Naive thymus-derived CD8-positive, alpha-beta T cell (primary cell): ENCODE data around the gene MSH5. TPM values are rescaled to one million over a fixed set of nuclear protein-coding genes. Genes with fewer than 3 reads are reported as not detected.

ENCODE experiments used
- ATAC-seq, 2 donors: fragments of 150-1000 bp; cut with Tn5 transposase in 1 of 2; sonication (Bioruptor Pico), chemical (Tn5 transposase) in 1 of 2; 1 replicate in 1 of 2; 2 replicates in 1 of 2; pipeline ENCODE4 v1.10.0; 2021; ENCODE audit warnings: mild to moderate bottlenecking in 2 of 2, moderate library complexity in 2 of 2
- POLR2A ChIA-PET: fragments of 350-600 bp; sonication (Branson Sonifier 250); formaldehyde crosslinking; loops from one replicate; lab custom pipeline; 2021; ENCODE audit warnings: antibody characterized with exemption; lab: Charles Lee
- DNase-seq, 10 donors: peaks; one replicate each; pipeline versions ENCODE4 v3.0.0 to v3.0.0-alpha.2; 2020 to 2022
- H3K27ac Mint-ChIP-seq, 10 donors: one replicate each; pipeline ENCODE4 v1.8.0; 2020 to 2022; ENCODE audit warnings: mild to moderate bottlenecking in 10 of 10, mixed read lengths in 10 of 10, moderate library complexity in 4 of 10, inconsistent platforms in 1 of 10
- H3K27me3 Mint-ChIP-seq, 5 donors: one replicate each; pipeline ENCODE4 v1.8.0; 2021 to 2022; ENCODE audit warnings: mixed read lengths in 5 of 5
- H3K36me3 Mint-ChIP-seq, 3 donors: one replicate each; pipeline ENCODE4 v1.8.0; 2020 to 2022; ENCODE audit warnings: mixed read lengths in 3 of 3, mild to moderate bottlenecking in 2 of 3, inconsistent platforms in 1 of 3
- H3K4me1 Mint-ChIP-seq, 4 donors: one replicate each; pipeline ENCODE4 v1.8.0; 2021 to 2022; ENCODE audit warnings: mixed read lengths in 4 of 4
- H3K4me3 Mint-ChIP-seq, 10 donors: one replicate each; pipeline ENCODE4 v1.8.0; 2020 to 2022; ENCODE audit warnings: mild to moderate bottlenecking in 10 of 10, mixed read lengths in 10 of 10, moderate library complexity in 6 of 10, inconsistent platforms in 1 of 10
- H3K9me3 Mint-ChIP-seq, 9 donors: one replicate each; pipeline ENCODE4 v1.8.0; 2020 to 2022; ENCODE audit warnings: mixed read lengths in 9 of 9, mild to moderate bottlenecking in 3 of 9, inconsistent platforms in 1 of 9, moderate library complexity in 1 of 9
- polyA plus RNA-seq, 3 donors: library from polyadenylated mRNA; unstranded; fragments of 300-500 nt; fragmentation: Illumina TruSeq; gene quantifications; one replicate each; pipeline ENCODE4 v1.2.3, GENCODE V29; 2021
- total RNA-seq, 8 experiments: library from RNA in 2 of 8; stranded (reverse) in 2 of 8; gene quantifications; one replicate each; pipeline ENCODE4 v1.2.3 and lab custom pipeline; 2021 to 2026

Gene MSH5
- total and polyA plus RNA-seq, 5 experiments from 2014 or later = 0.61 to 8.3 (median 1.1) TPM

DNA sequence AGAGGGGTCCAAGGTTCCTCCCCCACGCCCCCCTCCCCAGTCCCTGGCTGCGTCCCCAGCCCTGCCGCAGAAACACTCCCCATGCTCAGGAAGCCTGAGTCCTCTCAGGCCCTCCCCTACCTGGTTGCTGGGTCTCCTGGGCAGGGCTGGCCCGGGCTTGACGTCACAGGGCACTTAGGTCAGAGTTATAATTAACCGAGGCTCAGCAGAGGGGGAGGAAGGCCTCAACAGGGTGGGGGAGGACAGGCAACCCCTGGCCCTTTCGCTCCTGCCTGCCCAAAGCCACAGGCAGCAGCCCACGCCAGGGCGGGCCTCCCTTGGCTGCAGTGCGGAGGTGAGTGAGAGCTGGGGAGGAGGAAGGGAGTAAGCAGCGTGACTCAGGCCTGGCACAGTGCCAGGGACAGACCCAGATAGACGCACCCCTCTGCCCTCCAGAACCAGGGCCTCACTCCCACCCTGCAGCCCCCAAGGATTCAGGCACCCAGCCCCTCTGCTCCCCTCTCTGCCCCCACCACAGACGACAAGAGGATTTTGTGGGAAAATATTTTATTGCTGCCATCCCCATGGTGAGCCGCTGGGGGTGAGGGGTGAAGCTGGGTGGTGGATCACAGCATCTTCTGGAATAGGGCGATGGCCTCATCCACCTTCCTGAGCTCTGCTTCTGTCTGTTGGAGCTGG is 37.3 kb downstream of the MSH5 start, which contains the start of gene VWA7:
TSS of gene VWA7 (minus strand) at position 340 of the 678 bp plus-strand sequence. CDS start 549 bp downstream, outside the sequence.
- DNase-seq (peak in 8 of 10 donors; percentile 24 to 76 (median 32)), ATAC-seq (peak; percentile 65)
- no peaks in the 10 kb centered on the region for H3K9me3 Mint-ChIP-seq
- H3K27ac Mint-ChIP-seq = peak within 1 kb of the TSS in 5 of 10 donors; percentile 35 to 89 (median 55)
- H3K36me3 Mint-ChIP-seq = peaks cover 0 to 29% (median 10%) of the 10 kb centered on the region in 3 donors
- H3K4me3 Mint-ChIP-seq = peak within 1 kb of the TSS in 8 of 10 donors; percentile 12 to 62 (median 46)
- POLR2A ChIA-PET = interaction anchor here (0.9 kb wide), 1 partner anchor 50 kb away, joined by 3 read pairs; the partner anchor contains the start of gene HSPA1B
- H3K4me1 Mint-ChIP-seq = peaks cover 9 to 37% (median 35%) of the 10 kb centered on the region in 4 donors
- H3K27me3 Mint-ChIP-seq = peaks cover 0 to 13% (median 0%) of the 10 kb centered on the region in 5 donors

DNA sequence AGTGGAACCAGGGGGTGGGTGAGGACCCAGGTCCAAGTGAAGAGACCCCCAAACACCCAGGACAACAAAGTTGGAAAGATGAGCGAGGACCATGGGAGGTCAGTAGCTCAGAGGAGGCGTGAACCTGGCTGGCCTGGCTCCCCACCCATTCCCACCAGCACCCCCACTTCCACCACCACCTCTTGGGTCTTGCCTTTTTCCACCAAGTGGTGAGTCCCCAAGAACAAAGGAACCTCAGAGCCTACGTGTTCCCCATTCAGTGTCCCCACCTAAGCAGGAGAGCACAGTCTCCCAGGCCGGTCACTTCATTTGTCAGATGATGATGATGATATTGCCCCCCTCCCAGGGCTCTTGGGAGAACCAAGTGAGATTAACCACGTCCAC is 37.9 kb downstream of the MSH5 start:
- H3K27ac Mint-ChIP-seq = peak overlapping the region in 2 of 10 donors; percentile 20 to 43
- H3K4me3 Mint-ChIP-seq = peak overlapping the region in 1 of 10 donors; percentile 55
- H3K4me1 Mint-ChIP-seq = peaks cover 9 to 35% (median 30%) of the 10 kb centered on the region in 4 donors
- no peaks in the 10 kb centered on the region for H3K9me3 Mint-ChIP-seq
- ATAC-seq = no peak
- no peak for DNase-seq
- H3K27me3 Mint-ChIP-seq = peaks cover 0 to 13% (median 0%) of the 10 kb centered on the region in 5 donors
- POLR2A ChIA-PET = no interaction called here
- H3K36me3 Mint-ChIP-seq = peaks cover 0 to 33% (median 13%) of the 10 kb centered on the region in 3 donors

DNA sequence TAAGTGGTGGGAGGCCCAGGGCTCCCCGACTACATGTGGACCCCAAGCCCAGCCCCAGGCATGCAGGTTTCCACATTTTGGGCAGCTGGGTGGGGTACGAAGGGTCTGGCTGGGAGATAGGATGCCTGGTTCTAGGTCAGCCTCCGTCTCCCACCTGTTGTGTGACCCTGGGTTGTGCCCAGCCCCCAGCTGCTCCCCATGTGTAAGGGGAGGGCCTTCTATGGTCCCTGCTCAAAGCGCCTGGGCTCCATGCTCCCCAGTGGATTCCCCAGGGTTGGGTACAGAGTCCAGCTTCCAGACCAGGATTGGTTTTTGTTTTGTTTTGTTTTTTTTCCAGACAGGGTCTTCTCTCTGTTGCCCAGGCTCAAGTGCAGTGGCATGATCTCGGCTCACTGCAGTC is 38.4 kb downstream of the MSH5 start:
- DNase-seq (no peak), ATAC-seq (no peak)
- no peak overlapping the region for H3K4me3 Mint-ChIP-seq
- peaks cover 9 to 29% (median 25%) of the 10 kb centered on the region in 4 donors for H3K4me1 Mint-ChIP-seq
- H3K36me3 Mint-ChIP-seq = peaks cover 0 to 38% (median 16%) of the 10 kb centered on the region in 3 donors
- POLR2A ChIA-PET = no interaction called here
- no peak overlapping the region for H3K27ac Mint-ChIP-seq
- H3K27me3 Mint-ChIP-seq = peaks cover 0 to 13% (median 0%) of the 10 kb centered on the region in 5 donors
- H3K9me3 Mint-ChIP-seq = no peaks in the 10 kb centered on the region

DNA sequence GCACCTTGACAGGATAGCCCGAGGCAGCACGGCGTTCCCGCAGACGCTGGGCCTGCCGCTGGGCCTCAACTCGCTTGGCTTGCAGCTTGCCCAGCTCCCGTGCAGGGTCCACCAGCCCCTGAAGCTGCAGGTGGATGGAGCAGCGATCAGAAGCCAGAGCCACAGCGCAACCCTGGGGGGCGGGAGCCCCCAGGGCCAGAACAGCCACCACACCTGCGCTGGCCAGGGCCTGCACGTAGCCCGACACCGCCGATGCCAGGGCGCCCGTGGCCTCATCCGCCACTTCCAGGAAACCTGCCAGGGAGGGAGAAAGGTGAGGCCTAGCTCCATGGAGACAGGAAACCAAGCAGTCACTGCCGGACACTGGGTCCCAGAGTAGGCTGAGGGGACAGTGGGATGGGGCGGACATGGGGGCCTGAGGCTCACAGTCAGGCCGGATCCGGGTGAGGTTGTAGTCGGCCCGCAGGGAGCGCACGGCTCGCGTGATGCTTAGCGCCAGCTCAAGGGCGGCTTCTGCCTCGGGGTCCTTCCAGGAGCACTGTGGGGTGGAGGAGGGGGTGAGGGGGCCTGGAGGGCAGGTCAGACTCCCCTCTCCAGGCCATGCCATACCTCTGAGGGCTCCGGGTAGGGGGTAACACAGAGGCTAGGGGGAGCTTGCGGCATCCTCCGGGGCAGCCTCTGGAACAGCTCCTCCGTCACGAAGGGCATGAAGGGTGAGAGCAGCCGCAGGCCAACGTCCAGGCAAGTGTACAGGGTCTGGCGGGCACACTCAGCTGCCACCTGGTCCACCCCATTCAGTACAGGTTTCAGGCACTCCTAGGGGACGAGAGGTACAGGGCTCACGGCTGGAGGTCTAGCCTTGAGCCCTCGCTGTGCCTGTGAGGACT is 39.4 kb downstream of the MSH5 start:
- Mint-ChIP-seq H3K27ac (no peak overlapping the region), H3K4me1 (peaks cover 9 to 27% (median 24%) of the 10 kb centered on the region in 4 donors), H3K4me3 (no peak overlapping the region), H3K9me3 (no peaks in the 10 kb centered on the region), H3K27me3 (peaks cover 0 to 13% (median 0%) of the 10 kb centered on the region in 5 donors), H3K36me3 (peaks cover 0 to 42% (median 16%) of the 10 kb centered on the region in 3 donors)
- POLR2A ChIA-PET = no interaction called here
- DNase-seq (no peak), ATAC-seq (no peak)

DNA sequence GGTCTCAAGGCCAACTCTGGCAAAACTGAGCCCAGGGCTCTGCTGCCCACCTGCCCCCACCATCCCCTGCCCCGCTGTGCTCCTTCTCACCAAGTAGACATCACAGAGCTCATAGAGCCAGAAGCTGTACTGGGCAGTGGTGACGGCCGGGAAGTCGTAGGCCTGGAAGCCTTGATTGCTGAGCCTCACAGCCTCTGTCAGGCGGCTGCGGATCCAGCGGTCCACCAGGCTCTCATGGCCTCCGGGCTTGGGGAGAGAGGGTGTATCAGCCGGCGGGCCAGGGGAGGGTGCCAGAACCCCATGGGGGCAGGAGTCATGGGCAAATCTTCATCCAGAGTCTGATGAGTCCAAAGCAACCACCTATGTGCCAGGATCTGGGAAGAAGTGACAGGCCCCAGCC is 40.1 kb downstream of the MSH5 start:
- ATAC-seq (no peak), DNase-seq (no peak)
- Mint-ChIP-seq H3K4me3 (no peak overlapping the region), H3K9me3 (no peaks in the 10 kb centered on the region), H3K27ac (no peak overlapping the region), H3K27me3 (peaks cover 0 to 13% (median 0%) of the 10 kb centered on the region in 5 donors), H3K4me1 (peaks cover 9 to 27% (median 23%) of the 10 kb centered on the region in 4 donors), H3K36me3 (peaks cover 0 to 49% (median 21%) of the 10 kb centered on the region in 3 donors)
- POLR2A ChIA-PET = no interaction called here

DNA sequence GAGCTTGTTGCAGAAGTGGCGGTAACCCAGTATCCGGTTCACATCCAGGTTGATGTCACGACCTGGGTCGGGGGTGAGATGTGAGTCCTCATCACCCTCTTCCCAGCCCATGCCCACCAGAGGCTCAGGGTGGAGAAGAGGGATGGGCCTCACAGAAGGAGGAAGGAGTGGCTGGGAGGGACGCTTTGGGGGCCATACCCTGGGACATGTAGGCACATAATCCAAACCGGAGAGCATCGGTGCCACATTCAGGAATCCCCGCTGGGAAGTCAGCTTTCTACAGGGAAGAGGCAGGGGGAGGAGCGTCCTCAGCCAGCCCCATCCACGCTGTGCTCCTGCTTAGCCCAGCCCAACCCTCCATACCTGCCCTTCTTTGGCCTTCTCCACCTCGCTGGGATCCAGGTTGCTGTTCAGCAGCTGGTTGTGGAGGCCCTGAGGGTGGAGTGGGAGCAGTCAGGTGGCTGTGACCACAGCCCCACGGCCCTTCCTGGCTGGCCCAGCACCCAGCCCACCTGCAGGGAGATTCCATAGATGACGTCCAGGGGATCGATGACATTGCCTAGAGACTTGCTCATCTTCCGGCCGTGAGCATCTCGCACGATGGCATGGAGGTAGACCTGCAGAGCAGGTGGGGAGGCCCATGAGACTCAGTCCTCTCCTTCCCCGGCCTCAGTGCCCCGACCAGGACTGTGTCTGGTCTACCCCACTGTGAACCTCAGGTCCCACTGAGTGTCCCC is 40.9 kb downstream of the MSH5 start:
- H3K27ac Mint-ChIP-seq = no peak overlapping the region
- H3K4me1 Mint-ChIP-seq = peaks cover 6 to 22% (median 19%) of the 10 kb centered on the region in 4 donors
- H3K4me3 Mint-ChIP-seq = no peak overlapping the region
- no peaks in the 10 kb centered on the region for H3K9me3 Mint-ChIP-seq
- POLR2A ChIA-PET = interaction anchor here (0.7 kb wide), 1 partner anchor 9 kb away, joined by 4 read pairs; no protein-coding TSS in a partner anchor
- peaks cover 0 to 49% (median 21%) of the 10 kb centered on the region in 3 donors for H3K36me3 Mint-ChIP-seq
- H3K27me3 Mint-ChIP-seq = peaks cover 0 to 8% (median 0%) of the 10 kb centered on the region in 5 donors
- ATAC-seq (no peak), DNase-seq (no peak)

DNA sequence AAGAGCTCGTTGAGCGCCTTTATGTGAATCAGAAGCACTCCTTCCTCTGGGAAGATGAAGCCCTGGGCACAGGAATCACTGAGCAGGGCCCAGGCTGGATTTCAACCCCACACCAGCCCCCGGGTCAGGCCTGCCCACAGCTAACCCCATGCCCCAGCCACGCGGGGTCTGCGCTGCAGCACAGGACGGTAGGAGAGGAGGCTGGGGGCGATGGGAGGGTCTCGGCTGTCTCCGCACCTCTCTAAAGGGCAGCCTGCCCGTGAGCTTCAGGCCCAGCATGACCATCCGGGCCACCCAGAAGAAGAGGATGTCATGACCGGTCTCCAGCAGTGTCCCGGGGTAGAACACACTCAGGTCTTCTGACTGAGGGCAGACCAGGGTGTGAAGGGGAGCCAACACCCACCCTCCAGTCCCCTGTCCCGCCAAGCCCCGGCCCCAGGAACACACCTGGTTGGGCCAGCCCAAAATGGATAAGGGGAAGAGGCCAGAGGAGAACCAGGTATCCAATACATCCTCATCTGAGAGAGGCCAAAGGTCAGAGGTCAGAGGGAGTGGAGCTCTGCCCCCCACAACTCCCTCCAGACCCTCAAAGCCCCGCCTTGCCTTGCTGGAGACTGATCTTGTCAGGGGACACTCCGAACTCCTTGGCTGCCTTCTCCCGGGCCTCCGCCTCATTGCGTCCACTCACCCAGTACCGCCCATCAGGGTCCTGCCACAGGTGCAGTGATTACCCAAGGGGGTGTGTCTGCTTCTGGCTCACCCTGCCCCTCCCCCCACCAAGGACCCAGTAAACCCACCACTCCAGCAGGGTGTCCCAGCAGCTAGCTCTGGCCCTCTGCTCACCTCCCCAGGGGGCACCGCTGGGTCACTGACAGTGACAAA is 41.7 kb downstream of the MSH5 start:
- peak overlapping the region in 1 of 10 donors; percentile 14 for H3K27ac Mint-ChIP-seq
- H3K36me3 Mint-ChIP-seq = peaks cover 0 to 51% (median 21%) of the 10 kb centered on the region in 3 donors
- DNase-seq (no peak), ATAC-seq (no peak)
- POLR2A ChIA-PET = interaction anchor here (0.6 to 0.7 kb wide), 2 partner anchors 10 to 12 kb away, joined by 4 read pairs; no protein-coding TSS in a partner anchor
- peaks cover 4 to 16% (median 15%) of the 10 kb centered on the region in 4 donors for H3K4me1 Mint-ChIP-seq
- H3K9me3 Mint-ChIP-seq = no peaks in the 10 kb centered on the region
- H3K27me3 Mint-ChIP-seq = peaks cover 0 to under 1% (median 0%) of the 10 kb centered on the region in 5 donors
- H3K4me3 Mint-ChIP-seq = no peak overlapping the region

DNA sequence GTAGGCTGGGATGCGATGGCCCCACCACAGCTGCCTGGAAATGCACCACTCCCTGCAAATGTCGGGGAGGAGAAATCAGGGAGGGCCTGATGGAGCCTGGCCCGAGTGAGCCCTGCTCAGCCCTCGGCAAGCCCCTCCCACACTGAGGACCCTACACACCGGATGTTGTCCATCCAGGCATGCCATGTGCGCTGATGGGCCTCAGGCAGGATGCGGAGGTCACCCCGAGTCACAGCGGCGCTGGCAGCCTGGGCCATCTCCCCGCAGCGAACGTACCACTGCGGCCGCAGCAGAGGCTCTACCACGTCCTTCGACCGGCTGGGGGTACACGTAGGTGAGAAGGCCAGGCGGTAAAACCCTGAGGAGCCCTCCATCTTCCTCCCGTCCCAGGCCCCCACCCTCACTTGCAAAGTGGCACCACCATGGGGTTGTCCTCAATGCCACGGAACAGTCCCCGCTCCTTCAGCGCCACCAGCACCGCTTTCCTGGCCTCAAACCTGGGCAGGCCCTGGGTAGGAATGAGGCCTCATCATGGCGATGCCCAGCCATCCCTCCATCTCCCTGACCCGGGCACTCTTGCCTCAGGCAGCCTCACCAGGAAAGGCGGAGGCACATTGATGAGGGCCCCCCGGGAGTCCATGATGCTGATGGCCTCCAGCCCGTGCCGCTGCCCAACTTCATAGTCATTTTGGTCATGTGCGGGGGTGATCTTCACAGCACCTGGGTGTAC is 42.5 kb downstream of the MSH5 start:
- DNase-seq (no peak), ATAC-seq (no peak)
- H3K27ac Mint-ChIP-seq = no peak overlapping the region
- H3K4me3 Mint-ChIP-seq = no peak overlapping the region
- H3K9me3 Mint-ChIP-seq = no peaks in the 10 kb centered on the region
- peaks cover 3 to 8% (median 7%) of the 10 kb centered on the region in 4 donors for H3K4me1 Mint-ChIP-seq
- no peaks in the 10 kb centered on the region for H3K27me3 Mint-ChIP-seq
- POLR2A ChIA-PET = interaction anchor here (0.6 kb wide), 1 partner anchor 11 kb away, joined by 4 read pairs; no protein-coding TSS in a partner anchor
- peaks cover 0 to 55% (median 21%) of the 10 kb centered on the region in 3 donors for H3K36me3 Mint-ChIP-seq

DNA sequence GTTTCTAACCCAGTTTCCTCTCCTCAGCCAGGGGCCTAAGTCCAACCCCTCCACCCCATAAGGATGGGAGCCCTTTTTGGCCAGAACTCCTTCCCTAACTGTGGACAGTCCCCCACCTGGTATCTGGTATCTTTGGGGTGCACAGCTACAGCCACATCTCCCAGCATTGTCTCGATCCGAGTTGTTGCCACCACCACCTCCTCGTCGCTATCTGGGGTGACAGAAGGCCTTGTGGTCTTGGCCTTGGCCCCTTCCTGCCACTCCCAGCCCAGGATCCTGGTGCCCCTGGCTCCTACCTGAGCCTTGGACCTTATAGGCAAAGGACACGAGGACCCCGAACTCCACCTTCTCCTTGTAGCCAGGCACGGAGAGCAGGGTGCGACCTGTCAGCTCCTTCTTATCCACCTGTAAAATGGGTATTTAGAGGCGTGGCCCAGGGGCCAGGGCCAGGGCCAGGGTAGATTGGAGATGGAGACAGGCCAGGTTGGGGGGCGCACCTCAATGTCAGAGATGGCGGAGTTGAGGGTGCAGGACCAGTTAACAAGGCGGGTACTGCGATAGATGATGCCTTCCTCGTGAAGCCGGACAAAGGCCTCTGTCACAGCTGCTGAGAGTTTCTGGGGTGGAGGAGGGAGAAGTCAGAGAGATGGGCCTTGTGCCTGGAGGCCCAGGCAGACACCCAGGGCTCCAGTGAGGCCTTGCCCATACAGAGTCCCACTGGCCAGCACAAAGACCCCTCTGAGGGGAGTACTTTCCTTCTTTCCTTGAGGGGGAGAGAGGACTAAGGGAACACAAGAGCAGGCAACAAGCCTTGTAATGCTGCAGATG is 44.5 kb downstream of the MSH5 start:
- Mint-ChIP-seq H3K9me3 (no peaks in the 10 kb centered on the region), H3K36me3 (peaks cover 0 to 57% (median 18%) of the 10 kb centered on the region in 3 donors), H3K27ac (peak overlapping the region in 1 of 10 donors; percentile 40), H3K4me1 (peaks cover 0 to 3% (median under 1%) of the 10 kb centered on the region in 4 donors), H3K27me3 (no peaks in the 10 kb centered on the region), H3K4me3 (no peak overlapping the region)
- DNase-seq = no peak
- POLR2A ChIA-PET = interaction anchor here (0.6 to 1.6 kb wide), 4 partner anchors 9 to 125 kb away, joined by 3 to 6 read pairs (median 4); partner anchors contain the start of gene VARS1
- ATAC-seq = no peak

DNA sequence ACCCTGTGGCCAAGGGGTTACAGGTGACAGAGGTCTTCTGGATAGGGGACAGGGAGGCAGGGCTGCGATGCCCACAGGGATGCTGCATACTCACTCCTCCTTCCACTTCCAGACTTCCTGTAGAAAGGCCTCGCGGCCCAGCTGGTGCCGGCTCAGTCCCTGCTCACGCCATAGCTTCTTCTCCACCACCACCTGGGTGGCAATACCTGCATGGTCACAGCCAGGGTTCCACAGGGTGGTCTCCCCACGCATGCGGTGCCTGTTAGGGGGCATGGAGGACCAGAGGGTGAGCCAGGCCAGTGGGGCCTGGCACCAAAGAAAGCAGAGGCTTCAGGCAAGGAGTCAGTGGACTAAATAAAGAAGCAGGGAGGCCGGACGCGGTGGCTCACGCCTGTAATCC is 45.7 kb downstream of the MSH5 start:
- Mint-ChIP-seq H3K36me3 (peaks cover under 1 to 55% (median 14%) of the 10 kb centered on the region in 3 donors), H3K4me1 (peaks cover 0 to 7% (median under 1%) of the 10 kb centered on the region in 4 donors), H3K27me3 (no peaks in the 10 kb centered on the region), H3K27ac (no peak overlapping the region), H3K4me3 (no peak overlapping the region), H3K9me3 (no peaks in the 10 kb centered on the region)
- DNase-seq (no peak), ATAC-seq (no peak)
- POLR2A ChIA-PET = interaction anchor here (1.6 kb wide), 1 partner anchor 10 kb away, joined by 6 read pairs; the partner anchor contains the start of gene VARS1
